GM23338 (cell line): Measurements from ENCODE around the gene MRPL28.

Experiments
- EZH2 ChIP-seq: fragments of 200-600 bp; sonication (generic); IDR thresholded peaks from one replicate; pipeline ENCODE4 v1.8.0; 2017; ENCODE audit warnings: antibody characterized with exemption, mild to moderate bottlenecking, low read depth; ENCODE audit not compliant: unreplicated experiment
- EZH2phosphoT487 ChIP-seq: fragments of 200-600 bp; sonication (generic); IDR thresholded peaks from one replicate; pipeline ENCODE4 v1.8.1; 2018; ENCODE audit warnings: antibody characterized with exemption; ENCODE audit not compliant: unreplicated experiment
- JUNB ChIP-seq: IDR thresholded peaks from one replicate; pipeline ENCODE4 v1.6.1; 2016; ENCODE audit warnings: antibody characterized with exemption; ENCODE audit not compliant: unreplicated experiment
- NANOG ChIP-seq: IDR thresholded peaks from 2 replicates; pipeline ENCODE4 v1.6.1; 2016; ENCODE audit warnings: antibody characterized with exemption, borderline replicate concordance
- POLR2AphosphoS5 ChIP-seq: IDR thresholded peaks from 2 replicates; pipeline ENCODE4 v1.6.1; 2016; ENCODE audit warnings: antibody characterized with exemption, low read depth
- TF ChIP-seq, protein P1 (sequence below), 2 experiments: fragments of 200-600 bp in 1 of 2; sonication (generic) in 1 of 2; conservative IDR thresholded peaks; 2 replicates each; pipeline versions ENCODE4 v1.5.1 to v1.6.1; 2016 to 2017; ENCODE audit warnings: antibody characterized with exemption in 2 of 2, low read depth in 2 of 2, mild to moderate bottlenecking in 2 of 2, moderate library complexity in 1 of 2
- TF ChIP-seq, protein P2 (sequence below): IDR thresholded peaks from one replicate; pipeline ENCODE4 v1.6.1; 2018; ENCODE audit warnings: antibody characterized with exemption; ENCODE audit not compliant: unreplicated experiment

DNA sequence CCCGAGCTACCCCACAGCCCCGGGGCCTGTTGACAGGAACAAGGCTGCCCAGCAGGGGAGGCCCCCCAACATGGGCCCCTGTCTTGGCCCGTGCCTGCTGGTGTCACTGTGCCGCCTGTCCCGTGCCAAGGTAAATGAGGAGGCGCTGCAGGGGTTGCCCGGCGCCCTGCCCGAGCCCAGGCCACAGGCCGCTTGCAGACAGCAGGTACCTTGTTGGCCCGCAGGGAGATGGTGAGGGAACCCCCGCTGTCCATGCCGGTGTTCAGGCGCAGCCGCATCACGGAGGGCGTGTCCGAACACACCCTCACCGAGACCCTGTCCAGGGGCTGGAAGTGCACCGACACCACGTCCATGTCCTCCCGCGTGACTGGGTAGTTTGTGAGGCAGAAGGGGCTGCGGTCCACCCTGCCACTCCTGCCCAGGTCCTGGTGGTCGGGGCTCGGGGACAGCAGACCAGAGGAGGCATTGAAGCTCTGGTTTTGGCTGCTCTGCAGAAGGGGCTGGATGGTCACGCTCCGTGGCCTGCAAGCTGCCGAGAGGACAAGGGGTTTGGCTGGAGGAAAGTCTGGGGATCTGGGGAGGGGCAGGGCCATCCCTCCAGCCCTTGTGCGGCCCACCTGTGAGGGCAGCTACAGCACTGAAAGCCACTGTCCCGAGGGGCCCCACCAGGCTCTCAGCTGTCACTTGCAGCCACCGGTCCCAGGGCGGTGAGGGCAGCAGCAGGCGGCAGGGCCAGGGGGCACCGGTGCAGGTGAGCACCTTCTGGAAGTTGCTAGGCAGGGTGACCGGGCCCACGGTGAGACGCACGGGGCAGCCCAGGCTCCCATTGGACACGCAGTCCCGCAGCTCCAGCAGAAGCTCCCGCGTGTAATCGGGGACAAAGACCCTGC is 5.8 kb upstream of the MRPL28 start:
- TF ChIP-seq, protein P1, sequence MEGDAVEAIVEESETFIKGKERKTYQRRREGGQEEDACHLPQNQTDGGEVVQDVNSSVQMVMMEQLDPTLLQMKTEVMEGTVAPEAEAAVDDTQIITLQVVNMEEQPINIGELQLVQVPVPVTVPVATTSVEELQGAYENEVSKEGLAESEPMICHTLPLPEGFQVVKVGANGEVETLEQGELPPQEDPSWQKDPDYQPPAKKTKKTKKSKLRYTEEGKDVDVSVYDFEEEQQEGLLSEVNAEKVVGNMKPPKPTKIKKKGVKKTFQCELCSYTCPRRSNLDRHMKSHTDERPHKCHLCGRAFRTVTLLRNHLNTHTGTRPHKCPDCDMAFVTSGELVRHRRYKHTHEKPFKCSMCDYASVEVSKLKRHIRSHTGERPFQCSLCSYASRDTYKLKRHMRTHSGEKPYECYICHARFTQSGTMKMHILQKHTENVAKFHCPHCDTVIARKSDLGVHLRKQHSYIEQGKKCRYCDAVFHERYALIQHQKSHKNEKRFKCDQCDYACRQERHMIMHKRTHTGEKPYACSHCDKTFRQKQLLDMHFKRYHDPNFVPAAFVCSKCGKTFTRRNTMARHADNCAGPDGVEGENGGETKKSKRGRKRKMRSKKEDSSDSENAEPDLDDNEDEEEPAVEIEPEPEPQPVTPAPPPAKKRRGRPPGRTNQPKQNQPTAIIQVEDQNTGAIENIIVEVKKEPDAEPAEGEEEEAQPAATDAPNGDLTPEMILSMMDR (conservative IDR thresholded peaks at IDR 0.05; ENCODE audit: low read depth in 2 of 2) = no peak
- TF ChIP-seq JUNB = no peak
- no peak for TF ChIP-seq POLR2AphosphoS5
- TF ChIP-seq, protein P2, sequence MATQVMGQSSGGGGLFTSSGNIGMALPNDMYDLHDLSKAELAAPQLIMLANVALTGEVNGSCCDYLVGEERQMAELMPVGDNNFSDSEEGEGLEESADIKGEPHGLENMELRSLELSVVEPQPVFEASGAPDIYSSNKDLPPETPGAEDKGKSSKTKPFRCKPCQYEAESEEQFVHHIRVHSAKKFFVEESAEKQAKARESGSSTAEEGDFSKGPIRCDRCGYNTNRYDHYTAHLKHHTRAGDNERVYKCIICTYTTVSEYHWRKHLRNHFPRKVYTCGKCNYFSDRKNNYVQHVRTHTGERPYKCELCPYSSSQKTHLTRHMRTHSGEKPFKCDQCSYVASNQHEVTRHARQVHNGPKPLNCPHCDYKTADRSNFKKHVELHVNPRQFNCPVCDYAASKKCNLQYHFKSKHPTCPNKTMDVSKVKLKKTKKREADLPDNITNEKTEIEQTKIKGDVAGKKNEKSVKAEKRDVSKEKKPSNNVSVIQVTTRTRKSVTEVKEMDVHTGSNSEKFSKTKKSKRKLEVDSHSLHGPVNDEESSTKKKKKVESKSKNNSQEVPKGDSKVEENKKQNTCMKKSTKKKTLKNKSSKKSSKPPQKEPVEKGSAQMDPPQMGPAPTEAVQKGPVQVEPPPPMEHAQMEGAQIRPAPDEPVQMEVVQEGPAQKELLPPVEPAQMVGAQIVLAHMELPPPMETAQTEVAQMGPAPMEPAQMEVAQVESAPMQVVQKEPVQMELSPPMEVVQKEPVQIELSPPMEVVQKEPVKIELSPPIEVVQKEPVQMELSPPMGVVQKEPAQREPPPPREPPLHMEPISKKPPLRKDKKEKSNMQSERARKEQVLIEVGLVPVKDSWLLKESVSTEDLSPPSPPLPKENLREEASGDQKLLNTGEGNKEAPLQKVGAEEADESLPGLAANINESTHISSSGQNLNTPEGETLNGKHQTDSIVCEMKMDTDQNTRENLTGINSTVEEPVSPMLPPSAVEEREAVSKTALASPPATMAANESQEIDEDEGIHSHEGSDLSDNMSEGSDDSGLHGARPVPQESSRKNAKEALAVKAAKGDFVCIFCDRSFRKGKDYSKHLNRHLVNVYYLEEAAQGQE = no peak
- no peak for TF ChIP-seq NANOG
- TF ChIP-seq EZH2 = no peak
- no peak for TF ChIP-seq EZH2phosphoT487
